Mesendoderm (in vitro differentiated cells): ENCODE data around the gene RPN2. TPM values are rescaled to one million over a fixed set of nuclear protein-coding genes. Genes with fewer than 3 reads are reported as not detected.

Experiments used
- DNase-seq: peaks from one replicate; pipeline ENCODE4 v3.0.0; 2013
- H2AK5ac ChIP-seq: 2 replicates; pipeline ENCODE4 v1.6.1; 2013; ENCODE audit warnings: low read length, inconsistent platforms
- H2BK120ac ChIP-seq: 2 replicates; pipeline ENCODE4 v1.6.1; 2013; ENCODE audit warnings: low read depth, mild to moderate bottlenecking, low read length, moderate library complexity, mixed read lengths
- H2BK15ac ChIP-seq: replicated peaks from 2 replicates; pipeline ENCODE4 v1.6.1; 2013; ENCODE audit warnings: low read depth, mild to moderate bottlenecking, moderate library complexity
- H2BK5ac ChIP-seq: 2 replicates; pipeline ENCODE4 v1.6.1; 2013; ENCODE audit warnings: low read length, inconsistent platforms
- H3K18ac ChIP-seq: 2 replicates; pipeline ENCODE4 v1.6.1; 2013; ENCODE audit warnings: mild to moderate bottlenecking, low read length, mixed read lengths
- H3K23ac ChIP-seq: one replicate; pipeline ENCODE4 v1.6.1; 2013; ENCODE audit warnings: low read length
- H3K27ac ChIP-seq: 2 replicates; pipeline ENCODE4 v1.5.1; 2013; ENCODE audit warnings: low read depth, mild to moderate bottlenecking, inconsistent platforms, low read length, moderate library complexity
- H3K27me3 ChIP-seq: 2 replicates; pipeline ENCODE4 v1.6.1; 2013; ENCODE audit warnings: low read length, control low read depth, mild to moderate bottlenecking, inconsistent platforms; ENCODE audit not compliant: insufficient read depth, poor library complexity
- H3K36me3 ChIP-seq: 2 replicates; pipeline ENCODE4 v1.6.1; 2013; ENCODE audit warnings: low read length, inconsistent platforms; ENCODE audit not compliant: control insufficient read depth, insufficient read depth
- H3K4ac ChIP-seq: one replicate; pipeline ENCODE4 v1.6.1; 2013; ENCODE audit warnings: low read depth, mild to moderate bottlenecking, low read length, moderate library complexity
- H3K4me1 ChIP-seq: 2 replicates; pipeline ENCODE4 v1.6.1; 2013; ENCODE audit warnings: low read depth, low read length, inconsistent platforms; ENCODE audit not compliant: control insufficient read depth
- H3K4me2 ChIP-seq: 2 replicates; pipeline ENCODE4 v1.6.1; 2013; ENCODE audit warnings: low read length
- H3K4me3 ChIP-seq: 2 replicates; pipeline ENCODE4 v1.5.1; 2013; ENCODE audit warnings: mild to moderate bottlenecking, low read length
- H3K56ac ChIP-seq: one replicate; pipeline ENCODE4 v1.6.1; 2013; ENCODE audit warnings: low read length
- H3K79me1 ChIP-seq: 2 replicates; pipeline ENCODE4 v1.6.1; 2013; ENCODE audit warnings: low read length, inconsistent platforms
- H3K79me2 ChIP-seq: 2 replicates; pipeline ENCODE4 v1.6.1; 2013; ENCODE audit warnings: mild to moderate bottlenecking, low read length; ENCODE audit not compliant: control insufficient read depth, insufficient read depth
- H3K9ac ChIP-seq: 2 replicates; pipeline ENCODE4 v1.6.1; 2013; ENCODE audit warnings: low read length, inconsistent platforms
- H4K5ac ChIP-seq: one replicate; pipeline ENCODE4 v1.6.1; 2013; ENCODE audit warnings: low read length
- H4K8ac ChIP-seq: one replicate; pipeline ENCODE4 v1.6.1; 2013; ENCODE audit warnings: low read depth, mild to moderate bottlenecking, control low read depth, low read length, moderate library complexity
- WGBS: extraction: QIAGEN DNeasy Blood & Tissue Kit; methylation state at CpG from one replicate; pipeline ENCODE4 v1.1.7; 2013; ENCODE audit warnings: low lambda C conversion rate, missing lambda C conversion rate; ENCODE audit not compliant: insufficient coverage; ENCODE audit errors: extremely low coverage; 5-methylcytosine and 5-hydroxymethylcytosine counted together
- polyA plus RNA-seq, 2 experiments: library from polyadenylated mRNA; stranded (reverse); fragments of 200-250 nt; gene quantifications; one replicate each; pipeline ENCODE4 v1.2.3, GENCODE V29; 2013

The RPN2 gene
- 236 TPM for polyA plus RNA-seq (2013, experiment 1 of 2)
- 234 TPM for polyA plus RNA-seq (2013, experiment 2 of 2)

- Histone ChIP-seq H3K36me3 (peaks cover 1% of the 10 kb centered on the region), H3K79me2 (peaks cover 41% of the 10 kb centered on the region)
- WGBS: no CpG with 5 or more reads among the region's 80 CpGs
Observed at GRCh38 chr20:37178839-37179682, at the start of gene RPN2, which contains the start of gene MROH8. TSS of gene RPN2 (plus strand) at chr20:37179330. CDS start at chr20:37179357, 27 bp downstream. TSS of gene MROH8 (minus strand) at chr20:37179548.

GRCh38 chr20:37131486-37131885 is 47.6 kb upstream of the RPN2 start:
- H3K9ac ChIP-seq: no peak overlapping the region
- H3K27ac ChIP-seq: no peak overlapping the region
- no CpG with 5 or more reads among the region's 3 CpGs for WGBS
- H3K27me3 ChIP-seq: no peaks in the 10 kb centered on the region
- no peaks in the 10 kb centered on the region for H3K79me1 ChIP-seq
- no peak for DNase-seq
- no peak overlapping the region for H2AK5ac ChIP-seq
- no peaks in the 10 kb centered on the region for H3K36me3 ChIP-seq
- no peak overlapping the region for H2BK15ac ChIP-seq
- H3K18ac ChIP-seq: no peak overlapping the region
- H4K8ac ChIP-seq: no peak overlapping the region
- H2BK120ac ChIP-seq: no peak overlapping the region
- H3K79me2 ChIP-seq: no peaks in the 10 kb centered on the region
- no peak overlapping the region for H3K56ac ChIP-seq
- no peaks in the 10 kb centered on the region for H3K4me1 ChIP-seq
- H3K4me2 ChIP-seq: no peak overlapping the region
- H3K4me3 ChIP-seq: no peak overlapping the region
- H3K23ac ChIP-seq: no peak overlapping the region
- no peak overlapping the region for H4K5ac ChIP-seq
- no peak overlapping the region for H2BK5ac ChIP-seq
- H3K4ac ChIP-seq: no peak overlapping the region

More at GRCh38 chr20:37178839-37179682, at the start of gene RPN2, which contains the start of gene MROH8:
- peak within 1 kb of the TSS; percentile 45 for H3K23ac ChIP-seq
- peak within 1 kb of the TSS; percentile 95 for H3K9ac ChIP-seq
- H4K5ac ChIP-seq: no peak within 1 kb of the TSS
- H3K27ac ChIP-seq: peak within 1 kb of the TSS; percentile 88
- no peak within 1 kb of the TSS for H2BK15ac ChIP-seq
- peaks cover 5% of the 10 kb centered on the region for H3K4me1 ChIP-seq
- H3K27me3 ChIP-seq: no peaks in the 10 kb centered on the region
- no peak within 1 kb of the TSS for H2AK5ac ChIP-seq
- peak; percentile 99 for DNase-seq
- peak within 1 kb of the TSS; percentile 49 for H2BK120ac ChIP-seq
- H3K79me1 ChIP-seq: peaks cover 13% of the 10 kb centered on the region
- no peak within 1 kb of the TSS for H4K8ac ChIP-seq
- peak within 1 kb of the TSS; percentile 63 for H3K4me2 ChIP-seq
- H3K4ac ChIP-seq: peak within 1 kb of the TSS; percentile 40
- H2BK5ac ChIP-seq: peak within 1 kb of the TSS; percentile 67
- peak within 1 kb of the TSS; percentile 71 for H3K4me3 ChIP-seq
- peak within 1 kb of the TSS; percentile 98 for H3K18ac ChIP-seq
- peak within 1 kb of the TSS; percentile 95 for H3K56ac ChIP-seq

- Histone ChIP-seq H3K27me3 (no peaks in the 10 kb centered on the region), H3K56ac (no peak overlapping the region), H3K18ac (no peak overlapping the region), H3K23ac (no peak overlapping the region), H3K4me3 (no peak overlapping the region), H3K79me1 (no peaks in the 10 kb centered on the region), H3K4me1 (no peaks in the 10 kb centered on the region), H3K79me2 (no peaks in the 10 kb centered on the region), H3K27ac (no peak overlapping the region), H4K8ac (no peak overlapping the region), H3K9ac (no peak overlapping the region), H3K4ac (no peak overlapping the region), H3K36me3 (no peaks in the 10 kb centered on the region), H2BK5ac (no peak overlapping the region), H2BK120ac (no peak overlapping the region), H3K4me2 (no peak overlapping the region), H2AK5ac (no peak overlapping the region), H4K5ac (no peak overlapping the region), H2BK15ac (no peak overlapping the region)
- DNase-seq: no peak
- WGBS: no CpG with 5 or more reads among the region's 2 CpGs
Observed at GRCh38 chr20:37133952-37134351, 45.2 kb upstream of the RPN2 start.

GRCh38 chr20:37137547-37137946 is 41.6 kb upstream of the RPN2 start:
- H3K4me2 ChIP-seq: no peak overlapping the region
- no peak overlapping the region for H3K4me3 ChIP-seq
- H3K4me1 ChIP-seq: no peaks in the 10 kb centered on the region
- no peak overlapping the region for H3K18ac ChIP-seq
- no peak overlapping the region for H4K5ac ChIP-seq
- no peak overlapping the region for H2BK15ac ChIP-seq
- DNase-seq: no peak
- WGBS: no CpG with 5 or more reads among the region's 4 CpGs
- no peak overlapping the region for H3K27ac ChIP-seq
- no peak overlapping the region for H2BK5ac ChIP-seq
- H2AK5ac ChIP-seq: no peak overlapping the region
- H3K36me3 ChIP-seq: no peaks in the 10 kb centered on the region
- H3K9ac ChIP-seq: no peak overlapping the region
- H3K27me3 ChIP-seq: no peaks in the 10 kb centered on the region
- H2BK120ac ChIP-seq: no peak overlapping the region
- no peak overlapping the region for H3K4ac ChIP-seq
- no peaks in the 10 kb centered on the region for H3K79me2 ChIP-seq
- H3K56ac ChIP-seq: no peak overlapping the region
- H3K23ac ChIP-seq: no peak overlapping the region
- H3K79me1 ChIP-seq: no peaks in the 10 kb centered on the region
- H4K8ac ChIP-seq: no peak overlapping the region

- Histone ChIP-seq H3K56ac (no peak overlapping the region), H3K79me1 (no peaks in the 10 kb centered on the region), H2BK5ac (no peak overlapping the region), H3K79me2 (no peaks in the 10 kb centered on the region), H3K36me3 (no peaks in the 10 kb centered on the region), H3K23ac (no peak overlapping the region), H3K9ac (no peak overlapping the region), H2AK5ac (no peak overlapping the region), H4K8ac (no peak overlapping the region), H3K4ac (no peak overlapping the region), H3K27ac (no peak overlapping the region), H2BK120ac (no peak overlapping the region), H3K4me2 (no peak overlapping the region), H3K18ac (no peak overlapping the region), H3K27me3 (no peaks in the 10 kb centered on the region), H3K4me3 (no peak overlapping the region), H2BK15ac (no peak overlapping the region), H3K4me1 (no peaks in the 10 kb centered on the region), H4K5ac (no peak overlapping the region)
- DNase-seq: no peak
- WGBS: no CpG with 5 or more reads among the region's 3 CpGs
Observed at GRCh38 chr20:37142708-37143107, 36.4 kb upstream of the RPN2 start.
